ENCODE results near the gene HCST. TPM values are rescaled to one million over a fixed set of nuclear protein-coding genes. Genes with fewer than 3 reads are reported as not detected.

HCST gene
- total RNA-seq, 1 donor from 2014 or later = 1.8 TPM

DNA sequence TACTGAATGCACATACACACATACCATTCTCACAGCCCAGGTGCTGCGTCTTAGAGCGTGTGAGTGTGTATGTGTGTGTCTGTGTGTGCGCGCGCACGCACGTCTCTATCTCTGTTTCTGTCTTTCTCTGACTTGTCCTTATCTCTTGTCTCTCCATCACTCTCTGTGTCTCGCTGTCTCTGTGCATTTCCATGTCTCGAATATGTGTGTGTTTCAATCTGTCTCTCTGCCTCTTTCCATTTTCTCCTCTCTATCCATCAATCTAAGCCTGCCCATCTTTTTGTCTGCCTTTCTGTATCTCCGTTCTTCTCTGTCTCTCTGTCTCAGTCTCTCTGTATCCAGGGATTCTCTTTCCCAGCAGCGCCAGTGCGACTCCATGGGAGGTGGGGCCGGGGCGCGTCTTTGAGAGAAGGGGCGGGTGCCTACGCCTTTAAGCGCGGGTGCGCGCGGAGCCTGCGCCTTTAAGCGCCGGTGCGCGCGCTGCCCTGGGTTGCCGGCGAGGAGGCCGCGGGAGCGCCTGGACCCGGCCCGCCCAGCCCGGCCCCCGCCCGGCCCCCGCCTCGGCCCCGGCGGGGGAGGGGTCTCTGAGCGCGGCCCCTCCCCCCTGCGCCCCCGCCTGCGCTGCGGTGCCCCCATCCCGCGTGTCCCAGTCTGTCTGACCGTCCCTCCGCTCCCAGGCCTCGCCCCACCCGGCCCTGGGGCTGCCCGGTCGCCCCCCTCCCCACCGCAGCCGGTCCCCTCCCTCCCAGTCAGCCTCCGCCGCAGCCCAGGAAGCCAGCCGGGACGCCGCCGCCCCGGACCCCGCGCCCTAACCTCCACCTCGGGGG lies 33.8 kb downstream of the HCST start, which contains the start of gene LRFN3:
LRFN3 (plus strand) TSS at position 464 of the 827 bp plus-strand sequence. CDS start 3,052 bp downstream, outside the sequence.
- peak; percentile 52 for DNase-seq (ENCODE audit: low read depth)
- H3K79me2 ChIP-seq (ENCODE audit: insufficient read depth, low read length) = peaks cover 15% of the 10 kb centered on the region
- H3K9me3 ChIP-seq (ENCODE audit: insufficient read depth, low read depth, low read length) = no peaks in the 10 kb centered on the region
- Mint-ChIP-seq H3K9me3 (ENCODE audit: unreplicated experiment) (no peaks in the 10 kb centered on the region), H3K4me1 (ENCODE audit: low read depth, unreplicated experiment) (peaks cover 11% of the 10 kb centered on the region), H3K27ac (ENCODE audit: unreplicated experiment) (peak within 1 kb of the TSS; percentile 0), H3K36me3 (ENCODE audit: low read depth, unreplicated experiment) (peaks cover 4% of the 10 kb centered on the region), H3K27me3 (ENCODE audit: low read depth, unreplicated experiment) (no peaks in the 10 kb centered on the region), H3K4me3 (ENCODE audit: unreplicated experiment) (peak within 1 kb of the TSS; percentile 82)
- no peaks in the 10 kb centered on the region for H3K36me3 ChIP-seq (ENCODE audit: insufficient read depth, low read length)
- no peaks in the 10 kb centered on the region for H3K27me3 ChIP-seq (ENCODE audit: insufficient read depth, low read length)
- no peak within 1 kb of the TSS for H3K27ac ChIP-seq (ENCODE audit: low read depth, low read length)
- peak within 1 kb of the TSS; percentile 97 for H2AFZ ChIP-seq (ENCODE audit: low read depth, low read length)
- H3K4me1 ChIP-seq (ENCODE audit: insufficient read depth, low read length) = peaks cover 25% of the 10 kb centered on the region
- no peak for TF ChIP-seq EZH2 (IDR thresholded peaks at IDR 0.05; ENCODE audit: insufficient read depth, low read length)
- no peak for TF ChIP-seq CTCF (IDR thresholded peaks at IDR 0.05; ENCODE audit: insufficient read depth, low read depth, low read length)
- FAIRE-seq = no peak
- peaks cover 20% of the 10 kb centered on the region for H4K20me1 ChIP-seq (ENCODE audit: insufficient read depth, low read length)
- H3K9ac ChIP-seq (ENCODE audit: low read length) = peak within 1 kb of the TSS; percentile 80
- H3K4me3 ChIP-seq (ENCODE audit: insufficient read depth, low read depth, low read length) = peak within 1 kb of the TSS; percentile 75
- H3K4me2 ChIP-seq (ENCODE audit: low read length) = peak within 1 kb of the TSS; percentile 100

DNA sequence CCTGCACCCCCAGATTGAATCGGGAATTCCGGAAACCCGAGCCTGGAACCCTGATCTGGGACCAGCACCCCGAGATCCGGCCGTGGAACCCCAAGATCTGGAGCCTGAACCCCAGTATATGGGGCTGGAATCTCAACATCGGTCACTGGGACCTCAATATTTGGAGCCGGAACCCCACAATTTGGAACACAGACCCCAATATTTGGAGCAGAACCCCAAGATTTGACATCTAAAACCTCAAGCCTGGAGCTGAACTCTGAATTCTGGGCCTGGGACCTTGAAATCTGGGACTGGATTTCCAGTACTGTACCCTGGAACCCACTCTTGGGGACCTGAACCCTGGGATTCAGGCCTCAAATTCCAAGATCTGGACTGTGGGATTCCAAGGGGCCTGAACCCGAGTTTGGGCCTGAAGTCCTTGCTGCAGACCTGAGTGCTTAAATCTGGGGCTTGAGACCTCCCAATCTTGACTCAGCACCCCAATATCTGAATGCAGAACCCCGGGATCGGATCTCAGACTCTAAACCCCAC lies 34.5 kb downstream of the HCST start:
- H3K9me3 Mint-ChIP-seq (ENCODE audit: unreplicated experiment) = no peaks in the 10 kb centered on the region
- DNase-seq (ENCODE audit: low read depth) (no peak), FAIRE-seq (no peak)
- peaks cover 23% of the 10 kb centered on the region for H3K4me1 ChIP-seq (ENCODE audit: insufficient read depth, low read length)
- H3K79me2 ChIP-seq (ENCODE audit: insufficient read depth, low read length) = peaks cover 15% of the 10 kb centered on the region
- H3K4me3 ChIP-seq (ENCODE audit: insufficient read depth, low read depth, low read length) = peak overlapping the region; percentile 60
- H3K27ac ChIP-seq (ENCODE audit: low read depth, low read length) = no peak overlapping the region
- H3K4me3 Mint-ChIP-seq (ENCODE audit: unreplicated experiment) = peak overlapping the region; percentile 81
- TF ChIP-seq CTCF (IDR thresholded peaks at IDR 0.05; ENCODE audit: insufficient read depth, low read depth, low read length) (no peak), EZH2 (IDR thresholded peaks at IDR 0.05; ENCODE audit: insufficient read depth, low read length) (no peak)
- H4K20me1 ChIP-seq (ENCODE audit: insufficient read depth, low read length) = peaks cover 20% of the 10 kb centered on the region
- no peaks in the 10 kb centered on the region for H3K36me3 ChIP-seq (ENCODE audit: insufficient read depth, low read length)
- no peak overlapping the region for H2AFZ ChIP-seq (ENCODE audit: low read depth, low read length)
- peak overlapping the region; percentile 100 for H3K4me2 ChIP-seq (ENCODE audit: low read length)
- no peak overlapping the region for H3K27ac Mint-ChIP-seq (ENCODE audit: unreplicated experiment)
- no peaks in the 10 kb centered on the region for H3K27me3 Mint-ChIP-seq (ENCODE audit: low read depth, unreplicated experiment)
- H3K27me3 ChIP-seq (ENCODE audit: insufficient read depth, low read length) = no peaks in the 10 kb centered on the region
- peak overlapping the region; percentile 80 for H3K9ac ChIP-seq (ENCODE audit: low read length)
- peaks cover 11% of the 10 kb centered on the region for H3K4me1 Mint-ChIP-seq (ENCODE audit: low read depth, unreplicated experiment)
- H3K9me3 ChIP-seq (ENCODE audit: insufficient read depth, low read depth, low read length) = no peaks in the 10 kb centered on the region
- H3K36me3 Mint-ChIP-seq (ENCODE audit: low read depth, unreplicated experiment) = peaks cover 4% of the 10 kb centered on the region
